HL-60 (cell line): ENCODE measurements around the gene PRDM16.

ENCODE experiments used
- CTCF ChIP-seq: IDR thresholded peaks from one replicate; pipeline ENCODE4 v1.5.1; 2011; ENCODE audit warnings: low read length, control low read depth, inconsistent platforms; ENCODE audit not compliant: insufficient read depth
- GABPA ChIP-seq: IDR thresholded peaks from 2 replicates; pipeline ENCODE4 v1.6.1; 2012; ENCODE audit warnings: low read depth

- TF ChIP-seq CTCF (no peak), GABPA (no peak)
Observed at GRCh38 chr1:3049905-3050304, 19.1 kb upstream of the PRDM16 start.
